GM19468 (cell line): Measurements from ENCODE around the gene PPFIA1.
"Not testable (repeated sequence)": the region's sequence is repeated elsewhere in the genome, so short reads cannot be mapped to it uniquely, and the experiment has no call there.

Source experiments
- ATAC-seq: cut with Tn5 transposase; IDR thresholded peaks from one replicate; pipeline ENCODE4 v1.9.1; 2021; ENCODE audit warnings: mild to moderate bottlenecking, moderate library complexity, moderate number of reproducible peaks; ENCODE audit not compliant: unreplicated experiment; ENCODE audit errors: extremely low read depth

The PPFIA1 gene

DNA sequence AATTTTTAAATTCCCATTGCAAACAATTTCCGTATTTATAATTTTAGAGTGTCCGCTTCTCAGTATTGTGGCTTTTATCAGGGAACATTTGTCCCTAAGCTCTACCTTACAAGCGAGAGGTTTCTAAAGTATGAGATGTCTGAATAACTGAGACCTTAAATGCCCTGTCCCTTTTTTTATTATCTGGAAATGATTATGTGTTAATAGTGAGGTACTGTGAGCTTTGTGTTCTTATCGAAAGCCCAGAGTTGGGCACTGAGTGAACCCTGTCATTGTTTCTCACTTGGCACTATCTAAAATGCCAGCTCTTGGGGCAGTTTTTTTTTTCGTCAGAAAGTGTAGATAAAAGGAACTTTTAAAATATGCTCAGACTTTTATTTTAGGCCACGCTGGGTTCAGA, 137.3 kb downstream of the PPFIA1 start:
- ATAC-seq, result no peak

DNA sequence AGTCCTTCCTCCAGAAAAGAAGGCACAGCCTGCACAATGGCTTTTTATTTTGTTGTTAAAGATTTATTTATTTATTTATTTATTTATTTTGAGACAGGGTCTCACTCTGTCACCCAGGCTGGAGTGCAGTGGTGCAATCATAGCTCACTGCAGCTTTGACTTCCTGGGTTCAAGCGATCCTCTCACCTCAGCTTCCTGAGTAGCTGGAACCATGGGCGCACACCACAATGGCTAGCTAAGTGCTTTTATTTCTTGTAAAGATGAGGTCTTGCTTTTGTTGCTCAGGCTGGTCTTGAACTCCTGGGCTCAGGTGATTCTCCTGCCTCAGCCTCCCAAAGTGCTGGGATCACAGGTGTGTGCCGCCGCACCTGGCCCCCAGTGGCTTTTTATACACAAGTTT, 137.8 kb downstream of the PPFIA1 start:
- ATAC-seq, result not testable (repeated sequence)

DNA sequence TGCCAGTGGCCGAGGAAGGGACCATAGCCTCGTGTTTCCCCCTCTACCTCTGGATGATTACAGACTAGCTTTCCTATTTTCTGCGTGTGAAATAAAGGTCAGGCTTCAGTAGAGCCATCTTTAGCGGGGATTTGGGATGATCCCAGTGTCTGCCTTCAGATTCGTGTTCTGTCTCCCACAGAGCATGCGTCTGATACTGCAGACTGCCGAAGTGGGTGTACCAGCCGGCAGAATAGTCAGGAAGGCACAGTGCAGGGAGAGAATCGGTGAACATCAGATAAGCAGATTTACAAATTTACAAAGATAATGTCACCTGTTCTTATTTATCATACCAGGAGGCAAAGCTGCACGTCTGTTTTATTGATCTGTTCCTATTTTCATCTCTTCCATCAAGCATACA, 138.9 kb downstream of the PPFIA1 start:
- ATAC-seq, result no peak

DNA sequence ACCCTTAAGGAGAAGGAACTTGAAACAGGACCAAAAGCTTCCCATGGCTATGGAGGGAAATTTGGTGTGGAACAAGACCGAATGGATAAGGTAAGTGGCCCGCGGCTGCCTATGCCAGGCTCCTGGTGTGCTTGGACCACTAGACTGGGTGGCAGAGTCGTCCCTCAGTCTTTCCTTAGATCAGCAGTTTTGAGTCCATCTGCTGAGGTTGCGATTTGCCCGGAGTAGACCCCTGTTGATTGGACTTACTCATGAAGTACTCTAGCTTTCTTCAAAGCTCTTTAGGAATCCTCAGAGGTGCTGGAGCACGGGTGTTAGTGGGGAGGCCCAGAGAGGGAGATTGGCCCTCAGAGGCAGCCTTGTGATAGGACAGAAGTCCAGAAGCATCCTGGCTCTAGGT, 139.4 kb downstream of the PPFIA1 start:
- no peak for ATAC-seq

DNA sequence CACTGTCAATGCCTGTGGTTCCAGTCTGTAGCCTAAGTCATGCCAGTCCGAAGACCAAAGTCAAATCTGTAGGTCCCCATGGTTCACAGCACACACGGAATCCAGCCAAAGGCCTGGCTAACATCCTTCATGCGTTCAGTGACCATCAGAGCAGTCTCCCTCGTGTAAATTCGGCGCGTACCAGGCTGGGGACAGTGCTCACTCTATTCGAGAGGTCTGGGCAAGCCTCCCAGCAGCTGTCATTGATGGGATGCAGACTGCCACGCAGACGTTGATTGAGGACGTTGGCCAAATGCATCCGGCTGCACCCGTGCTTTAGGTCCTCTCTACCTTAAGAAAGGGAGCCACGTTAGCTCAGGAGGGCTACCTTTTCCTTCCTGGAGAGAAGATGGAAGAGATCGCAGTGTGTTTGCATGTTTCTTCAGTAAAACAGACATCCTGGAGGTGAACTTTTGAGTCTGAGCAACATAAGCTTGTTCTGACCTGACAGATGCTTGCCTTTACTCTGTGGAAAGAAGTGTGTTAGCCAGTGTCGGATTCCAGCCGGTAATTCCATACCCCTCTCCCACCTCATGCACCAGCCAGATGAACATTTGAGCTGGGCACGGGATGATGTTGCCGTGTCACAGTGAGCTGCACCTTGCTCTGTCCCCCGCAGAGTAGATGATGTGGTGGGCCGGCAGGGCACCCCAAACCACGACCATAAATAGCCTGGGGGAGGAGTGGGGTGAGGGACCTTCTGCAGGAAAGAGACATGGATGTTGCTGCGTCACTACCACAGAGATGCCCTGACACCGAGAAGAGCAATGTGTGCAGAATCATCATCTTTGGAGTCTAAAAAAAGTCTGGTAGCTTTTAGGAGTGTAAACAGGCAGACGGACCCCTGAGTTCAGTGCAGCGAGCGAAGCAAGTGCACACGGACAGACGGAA, 140.1 kb downstream of the PPFIA1 start:
- ATAC-seq, result no peak

DNA sequence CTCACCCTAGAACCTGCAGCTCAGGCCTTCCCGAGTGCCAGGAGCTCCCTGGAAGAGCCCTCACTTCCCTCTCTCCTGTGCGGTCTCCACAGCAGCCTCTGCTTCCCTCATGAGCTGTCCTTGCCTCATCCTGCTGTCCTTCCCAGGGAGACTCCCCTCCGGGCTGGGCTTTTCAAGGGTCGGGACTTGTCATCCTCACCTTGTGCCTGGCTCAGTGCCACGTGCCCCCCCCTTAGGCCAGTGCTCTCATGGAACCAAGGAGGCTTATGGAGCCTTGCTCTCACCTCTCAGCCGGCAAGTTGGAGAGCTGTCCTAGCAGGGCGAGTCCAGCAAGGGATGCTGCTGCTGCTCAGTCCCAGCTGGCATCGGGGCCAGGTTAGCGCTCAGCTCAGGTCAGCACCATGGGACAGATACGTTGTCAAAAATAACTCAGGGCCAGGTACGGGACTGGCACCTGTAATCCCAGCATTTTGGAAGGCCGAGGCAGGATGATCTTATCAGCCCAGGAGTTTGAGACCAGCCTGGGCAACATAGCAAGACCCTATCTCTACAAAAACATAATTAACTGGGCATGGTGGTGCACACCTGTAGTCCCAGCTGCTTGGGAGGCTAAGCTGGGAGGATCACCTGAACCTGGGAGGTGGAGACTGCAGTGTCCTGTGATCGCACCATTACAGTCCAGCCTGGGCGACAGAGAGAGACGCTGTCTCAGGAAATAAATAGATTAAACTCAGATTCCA, 141.4 kb downstream of the PPFIA1 start:
- no peak for ATAC-seq

DNA sequence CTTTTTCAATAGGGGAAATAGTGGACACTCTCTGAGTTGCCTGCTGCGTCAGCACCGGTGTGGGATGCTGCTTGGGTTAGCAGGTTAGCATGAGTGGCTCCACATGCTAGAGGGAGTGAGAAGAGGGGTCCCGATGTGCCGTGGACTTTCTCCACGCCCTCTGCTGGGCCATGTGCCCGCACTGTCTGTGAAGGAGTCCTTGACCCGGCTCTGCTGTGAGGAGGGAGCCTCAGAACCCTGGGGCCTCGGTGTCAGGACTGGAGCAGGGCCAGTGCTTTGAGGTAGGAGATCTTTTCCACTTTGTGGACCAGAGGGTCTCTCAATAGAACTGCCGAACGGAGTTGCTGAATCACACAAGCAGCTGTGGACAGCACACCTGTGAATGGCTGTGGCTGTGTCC, 142.7 kb downstream of the PPFIA1 start:
- no peak for ATAC-seq

DNA sequence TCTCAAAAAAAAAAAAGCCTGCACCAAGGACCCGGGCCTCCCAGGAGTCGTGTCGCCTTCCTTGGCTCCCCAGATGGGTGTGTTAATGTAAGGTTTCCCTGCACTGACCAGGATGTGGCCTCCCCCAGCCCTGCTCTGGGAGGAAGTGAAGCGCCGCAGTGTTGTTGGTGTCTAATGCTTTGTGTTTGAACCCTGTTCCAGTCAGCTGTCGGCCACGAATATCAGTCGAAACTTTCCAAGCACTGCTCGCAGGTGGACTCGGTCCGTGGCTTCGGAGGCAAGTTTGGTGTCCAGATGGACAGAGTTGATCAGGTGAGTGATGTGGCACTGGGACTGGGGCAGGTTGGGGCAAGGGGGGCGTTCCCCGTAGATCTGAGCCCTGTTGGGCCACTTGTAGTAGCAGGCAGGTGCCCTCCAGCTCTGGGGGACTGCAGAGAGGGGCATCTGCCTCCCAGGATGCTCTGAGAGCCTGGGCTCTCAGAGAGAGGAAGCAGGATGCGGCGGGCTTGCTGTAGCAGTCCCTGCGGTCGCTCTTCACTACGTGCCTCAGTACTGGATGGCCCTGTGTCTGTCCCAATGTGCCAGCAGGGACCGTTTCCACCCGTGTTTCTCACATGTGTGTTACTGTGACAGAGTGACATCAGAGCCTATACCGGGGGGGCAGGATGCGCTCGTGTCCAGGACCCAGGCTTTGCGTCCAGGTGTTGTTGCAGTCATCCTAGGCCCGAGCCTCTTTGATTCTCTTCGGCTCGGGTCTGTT, 144.0 kb downstream of the PPFIA1 start:
- no peak for ATAC-seq

DNA sequence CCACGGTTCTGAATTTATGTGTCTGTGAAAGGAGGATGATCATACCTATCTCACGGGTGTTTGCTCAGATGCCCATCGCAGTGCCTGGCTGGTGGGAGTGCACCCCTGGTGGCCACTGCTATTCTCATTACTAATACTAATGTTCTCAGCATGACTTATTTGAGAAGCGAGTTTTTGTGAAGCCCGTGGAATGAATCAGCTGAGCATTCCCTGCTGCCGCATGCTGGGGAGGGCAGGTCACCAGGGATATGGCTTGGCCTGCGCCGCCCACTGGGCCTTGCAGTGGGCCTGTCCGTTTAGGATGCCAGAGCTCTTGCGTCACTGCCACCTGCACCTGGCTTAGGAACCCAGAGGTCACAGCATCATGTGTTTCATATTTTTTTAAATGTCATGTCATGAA, 144.7 kb downstream of the PPFIA1 start:
- ATAC-seq, result no peak

DNA sequence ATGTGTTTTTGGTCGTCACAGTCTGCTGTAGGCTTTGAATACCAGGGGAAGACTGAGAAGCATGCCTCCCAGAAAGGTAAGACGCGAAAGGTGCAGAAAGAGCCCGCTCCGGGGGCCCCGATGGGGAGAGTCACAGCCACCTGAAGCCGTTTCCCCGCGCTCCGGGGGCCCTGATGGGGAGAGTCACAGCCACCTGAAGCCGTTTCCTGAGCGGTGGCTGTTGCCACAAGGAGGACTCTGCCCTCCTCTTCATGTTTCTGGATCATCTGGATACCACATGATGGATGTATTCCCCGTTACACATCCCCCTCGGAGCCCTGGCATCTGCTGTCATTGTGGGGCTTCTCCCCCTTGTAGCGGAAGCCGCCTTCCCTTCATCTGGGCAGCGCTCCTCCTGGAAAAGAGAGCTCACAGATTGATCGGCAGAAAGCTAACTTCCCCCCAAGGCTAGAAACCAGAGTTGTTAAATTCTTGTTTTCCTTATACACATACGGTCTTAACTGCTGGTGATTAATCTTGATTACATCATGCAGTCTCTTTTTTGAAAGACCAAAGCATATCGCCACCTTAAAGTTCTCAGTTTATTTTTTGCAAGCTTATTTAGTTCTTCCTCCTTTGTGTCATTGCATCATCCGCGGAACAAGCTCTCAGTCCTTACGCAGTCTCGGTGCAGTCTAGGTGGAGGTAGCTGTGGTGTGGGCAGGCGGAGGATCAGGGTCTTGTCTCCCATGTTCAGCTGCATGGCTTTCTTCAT, 145.3 kb downstream of the PPFIA1 start:
- no peak for ATAC-seq

DNA sequence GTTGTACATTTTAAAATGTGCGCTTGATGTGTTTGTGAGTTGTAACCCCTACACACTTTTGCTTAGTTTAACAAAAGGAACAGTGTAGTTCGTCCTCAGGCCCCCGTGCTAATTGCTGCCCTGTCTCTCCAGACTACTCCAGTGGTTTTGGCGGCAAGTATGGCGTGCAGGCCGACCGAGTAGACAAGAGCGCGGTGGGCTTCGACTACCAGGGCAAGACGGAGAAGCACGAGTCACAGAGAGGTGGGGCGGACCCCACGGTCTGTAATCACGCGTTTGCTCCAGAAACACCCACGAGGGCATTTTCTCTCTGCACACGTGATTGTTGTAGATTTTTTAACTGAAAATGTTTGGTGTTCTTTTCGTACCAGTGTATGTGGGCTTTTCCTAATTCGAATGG, 146.4 kb downstream of the PPFIA1 start:
- no peak for ATAC-seq

DNA sequence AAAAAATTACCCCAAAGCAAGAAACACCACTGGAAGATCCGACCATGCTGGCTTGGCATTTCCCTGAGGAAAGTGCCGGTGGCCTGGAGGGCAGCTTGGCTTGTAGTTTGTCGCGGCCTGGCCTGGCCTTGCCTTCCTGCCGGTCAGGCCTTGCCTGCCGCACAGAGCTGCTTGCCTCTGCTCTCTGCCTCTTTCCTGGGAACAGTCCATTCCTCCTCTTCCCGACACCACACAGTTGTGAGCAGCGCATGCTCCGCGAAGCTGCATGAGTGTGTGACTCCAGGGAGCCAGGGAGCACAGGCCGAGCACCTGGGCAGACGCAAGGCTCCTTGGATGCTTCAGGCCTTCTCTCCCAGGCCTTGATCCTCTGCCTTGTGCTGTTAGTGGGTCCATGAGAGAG, 147.6 kb downstream of the PPFIA1 start:
- ATAC-seq, result no peak

DNA sequence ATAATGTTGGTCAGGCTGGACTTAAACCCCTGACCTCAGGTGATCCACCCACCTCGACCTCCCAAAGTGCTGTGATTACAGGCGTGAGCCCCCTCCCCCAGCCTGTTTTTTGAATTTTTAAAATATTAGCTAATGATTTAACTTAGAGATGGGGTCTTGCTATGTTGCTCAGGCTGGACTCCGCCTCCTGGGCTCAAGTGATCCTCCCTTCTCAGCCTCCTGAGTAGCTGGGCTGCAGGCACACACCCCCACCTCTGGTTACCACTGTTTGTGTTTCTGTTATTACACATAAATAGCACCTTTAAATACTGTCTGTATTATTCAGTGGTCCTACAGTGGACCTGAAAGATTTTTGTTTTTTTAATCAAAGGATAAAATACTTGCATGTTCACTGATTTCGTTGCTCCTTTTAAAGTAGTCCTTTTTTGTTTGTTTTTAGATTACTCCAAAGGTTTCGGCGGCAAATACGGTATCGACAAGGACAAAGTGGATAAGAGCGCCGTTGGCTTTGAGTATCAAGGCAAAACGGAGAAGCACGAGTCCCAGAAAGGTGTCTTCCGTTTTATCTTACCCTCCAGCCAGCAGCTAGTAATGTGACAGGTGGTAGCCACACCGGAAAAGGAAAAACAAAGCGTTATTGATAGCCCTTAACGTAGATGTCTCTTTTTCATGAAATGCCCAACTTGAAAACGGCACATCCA, 149.0 kb downstream of the PPFIA1 start:
- ATAC-seq, result no peak

DNA sequence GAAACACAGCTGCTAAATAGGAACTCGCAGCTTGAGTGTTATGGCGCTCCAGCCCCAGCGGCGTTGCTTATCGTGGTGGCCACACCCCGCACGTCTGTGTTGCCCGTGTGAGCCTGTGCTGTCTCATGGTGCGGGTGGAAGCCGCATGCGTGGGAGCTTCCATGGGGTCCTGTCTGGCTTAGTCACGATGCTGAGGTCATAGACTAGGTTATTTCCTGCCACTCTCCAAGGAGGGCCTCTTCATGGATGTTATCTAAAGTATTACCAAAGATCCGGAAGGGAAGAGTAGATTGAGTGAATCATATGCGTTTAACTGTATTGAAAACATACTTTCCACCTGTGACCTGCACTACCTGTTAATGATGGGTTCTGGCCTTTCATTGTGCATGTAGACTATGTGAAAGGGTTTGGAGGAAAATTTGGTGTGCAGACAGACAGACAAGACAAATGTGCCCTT, 149.5 kb downstream of the PPFIA1 start:
- no peak for ATAC-seq

DNA sequence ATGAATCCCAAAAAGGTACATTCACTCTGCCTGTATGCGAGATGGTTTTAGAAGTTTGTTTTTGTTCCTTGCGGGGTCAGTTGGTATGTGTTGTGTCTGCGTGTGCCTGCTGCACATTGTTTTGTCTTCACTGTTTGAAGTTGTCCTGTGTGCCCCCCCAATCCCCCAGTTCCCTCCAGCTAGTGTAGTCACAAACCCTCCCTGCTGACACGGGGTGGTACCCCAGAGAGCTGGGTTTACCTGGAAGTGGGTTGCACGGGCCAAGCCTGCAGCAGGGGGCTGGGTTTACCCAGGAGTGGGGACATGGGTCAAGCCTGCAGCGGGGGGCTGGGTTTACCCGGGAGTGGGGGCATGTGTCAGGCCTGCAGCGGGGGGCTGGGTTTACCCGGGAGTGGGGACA, 150.0 kb downstream of the PPFIA1 start:
- no peak for ATAC-seq

DNA sequence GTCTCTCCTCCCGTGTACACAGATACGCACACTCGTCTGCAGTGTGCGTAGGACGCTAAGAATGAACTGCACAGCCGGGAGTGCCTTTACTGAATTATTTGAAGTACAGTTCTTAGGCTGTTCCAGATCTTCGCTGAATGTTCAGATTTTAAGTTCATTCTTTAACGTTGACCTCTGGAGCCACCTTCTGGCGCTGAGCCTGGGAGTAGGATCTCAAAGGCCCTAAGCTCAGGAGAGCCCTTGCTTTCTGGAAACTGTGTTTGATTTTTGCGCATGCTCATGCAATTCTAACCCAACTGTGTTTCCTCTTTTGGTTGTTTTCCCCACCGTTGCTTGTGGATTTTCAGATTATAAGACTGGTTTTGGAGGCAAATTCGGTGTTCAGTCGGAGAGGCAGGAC, 150.6 kb downstream of the PPFIA1 start:
- no peak for ATAC-seq

DNA sequence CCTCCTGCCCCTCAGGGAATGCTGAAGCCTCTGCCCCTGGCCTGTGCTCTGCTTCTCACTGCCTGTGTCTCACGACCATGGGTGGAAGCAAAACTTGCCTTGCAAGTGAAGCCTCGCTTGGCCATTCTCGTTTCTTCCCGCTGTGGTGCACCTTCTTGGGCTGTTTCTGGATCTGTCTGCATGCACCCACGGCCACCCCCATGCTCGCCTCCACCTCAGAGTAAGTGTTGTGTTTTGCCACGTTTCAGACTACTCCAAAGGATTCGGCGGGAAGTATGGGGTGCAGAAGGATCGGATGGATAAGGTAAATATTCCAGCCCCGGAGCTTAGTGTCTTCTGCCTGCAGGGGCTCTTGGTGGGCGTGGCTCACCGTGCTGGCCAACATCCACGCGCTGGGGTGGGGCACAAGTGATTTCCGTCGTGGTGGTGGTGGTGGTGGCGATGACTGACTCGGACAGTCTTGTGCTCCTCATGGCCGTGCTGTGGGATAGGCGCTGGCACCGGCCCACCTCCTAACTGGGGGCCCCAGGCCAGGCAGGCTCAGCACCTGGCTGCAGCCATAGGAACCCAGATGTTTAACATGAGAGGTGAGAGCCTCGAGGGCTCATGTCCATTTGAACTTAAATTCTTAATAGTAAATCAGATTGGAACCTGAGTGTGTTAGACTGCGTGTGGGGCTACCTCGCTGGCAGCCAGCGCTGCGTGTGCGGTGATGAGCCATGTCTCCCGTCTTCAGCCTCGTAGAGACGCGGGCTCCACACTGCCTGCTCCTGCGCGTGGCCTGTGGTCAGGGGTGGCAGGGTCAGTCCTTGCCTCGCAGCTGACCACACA, 152.4 kb downstream of the PPFIA1 start:
- no peak for ATAC-seq
